ENCODE data around the gene TIAL1. TPM values are rescaled to one million over a fixed set of nuclear protein-coding genes. Genes with fewer than 3 reads are reported as not detected.
"Not testable (repeated sequence)": the region's sequence is repeated elsewhere in the genome, so short reads cannot be mapped to it uniquely, and the experiment has no call there.

The TIAL1 gene
- total RNA-seq, 1 donor from 2014 or later, result 38.3 TPM

GRCh38 chr10:119611433-119611832, 14.7 kb upstream of the TIAL1 start:
- no peak for DNase-seq

- no peak for DNase-seq
Measured at GRCh38 chr10:119609516-119609915, 12.8 kb upstream of the TIAL1 start.

DNA sequence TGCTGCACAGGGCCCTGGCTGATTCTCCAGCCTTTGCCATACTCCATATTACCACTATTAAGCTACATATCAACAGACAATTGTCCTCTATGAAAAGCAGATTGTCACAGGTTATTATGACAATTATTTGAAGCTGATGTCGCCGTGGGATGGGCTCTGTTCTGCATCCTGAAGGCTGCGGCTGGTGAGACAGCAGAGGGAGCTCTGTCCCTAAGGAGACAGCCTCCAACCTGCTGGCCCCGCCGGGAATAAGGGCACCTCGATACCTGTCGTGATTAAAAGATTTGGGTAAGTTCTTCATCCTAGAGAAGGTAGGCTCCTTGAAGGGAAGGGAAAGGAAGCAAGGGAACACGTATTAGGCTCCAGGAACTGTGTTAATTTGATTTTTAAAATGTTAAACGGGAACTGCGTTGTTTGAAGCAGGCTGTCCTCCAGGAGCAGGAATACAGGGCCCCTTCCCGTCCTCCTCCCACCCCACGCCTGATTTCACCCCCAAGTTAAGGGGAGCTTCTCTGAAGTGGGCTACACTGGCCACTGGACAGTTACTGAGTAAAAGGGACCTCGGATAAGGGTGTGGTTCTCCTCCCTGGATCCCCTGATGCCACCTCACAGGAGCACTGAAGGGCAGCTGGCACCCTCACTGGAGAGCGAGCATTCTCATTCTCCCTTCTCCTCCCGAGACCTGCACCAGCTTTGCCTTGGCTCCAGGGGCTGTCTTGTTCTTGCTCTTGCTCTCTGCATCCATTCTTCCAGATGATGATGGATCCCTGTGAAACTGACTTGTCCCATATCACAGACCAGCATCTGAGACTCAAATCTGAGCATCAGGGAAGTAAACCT, 11.8 kb upstream of the TIAL1 start:
- DNase-seq, result peak; percentile 70

DNA sequence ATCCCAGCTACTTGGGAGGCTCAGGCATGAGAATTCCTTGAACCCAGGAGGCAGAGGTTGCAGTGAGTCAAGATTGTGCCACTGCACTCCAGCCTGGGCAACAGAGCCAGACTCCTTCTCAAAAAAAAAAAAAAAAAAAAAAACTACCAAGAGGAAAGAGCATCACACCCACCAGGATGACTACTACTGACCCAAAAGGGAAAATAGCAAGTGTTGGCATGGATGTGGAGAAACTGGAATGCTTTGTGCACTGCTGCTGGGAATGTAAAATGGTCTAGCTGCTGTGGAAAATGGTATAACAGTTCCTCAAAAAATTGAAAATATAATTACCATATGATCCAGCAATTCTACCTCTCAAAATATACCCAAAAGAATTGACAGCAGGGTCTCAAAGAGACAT, 7.7 kb upstream of the TIAL1 start:
- no peak for DNase-seq

DNA sequence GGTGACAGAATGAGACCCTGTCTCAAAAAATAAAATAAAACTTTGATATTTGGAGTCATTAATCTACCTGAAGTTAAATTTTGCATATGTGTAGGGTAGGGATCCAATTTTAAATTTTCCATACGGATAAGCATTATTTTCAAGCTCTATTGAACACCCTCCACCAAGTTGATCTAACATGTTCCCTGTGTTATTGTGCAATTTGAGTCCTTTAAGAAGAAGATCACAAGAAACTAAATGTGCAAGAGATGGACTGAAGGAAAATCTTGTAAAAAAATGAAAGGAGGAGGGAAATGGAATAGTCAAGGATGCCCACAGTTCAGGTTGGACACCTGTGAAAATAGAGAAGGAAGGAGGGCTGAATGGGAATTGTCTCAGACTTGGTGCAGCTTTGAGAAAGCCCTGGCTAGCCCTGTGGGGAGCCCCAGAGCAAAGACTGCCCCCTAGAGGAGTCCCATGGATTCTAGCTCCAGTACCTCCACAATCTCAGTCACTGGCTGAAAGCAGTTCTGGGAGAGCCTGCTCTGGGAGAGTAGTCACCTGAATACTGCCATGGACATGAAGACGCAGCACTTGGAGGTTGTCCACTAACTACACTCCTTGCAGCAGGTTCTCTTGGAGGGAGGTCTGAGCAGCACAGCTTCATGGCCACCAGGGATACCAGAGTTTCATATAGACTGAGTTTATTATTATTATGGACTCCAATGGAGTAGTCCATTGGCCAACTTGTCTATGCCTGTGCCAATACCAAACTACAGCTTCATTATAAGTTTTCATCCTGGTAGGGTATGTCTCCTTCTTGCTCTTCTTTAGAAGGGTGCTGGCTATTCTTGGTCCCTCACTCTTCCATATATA, 5.7 kb upstream of the TIAL1 start:
- peak; percentile 66 for DNase-seq

- DNase-seq, result no peak
Measured at GRCh38 chr10:119598397-119598796, 1.6 kb upstream of the TIAL1 start.

- DNase-seq, result no peak
Measured at GRCh38 chr10:119597405-119598186, 832 bp upstream of the TIAL1 start.

- DNase-seq, result peak; percentile 59
Measured at GRCh38 chr10:119595676-119596515, 868 bp downstream of the TIAL1 start.

GRCh38 chr10:119595134-119595675, 1.6 kb downstream of the TIAL1 start:
- DNase-seq, result no peak

DNA sequence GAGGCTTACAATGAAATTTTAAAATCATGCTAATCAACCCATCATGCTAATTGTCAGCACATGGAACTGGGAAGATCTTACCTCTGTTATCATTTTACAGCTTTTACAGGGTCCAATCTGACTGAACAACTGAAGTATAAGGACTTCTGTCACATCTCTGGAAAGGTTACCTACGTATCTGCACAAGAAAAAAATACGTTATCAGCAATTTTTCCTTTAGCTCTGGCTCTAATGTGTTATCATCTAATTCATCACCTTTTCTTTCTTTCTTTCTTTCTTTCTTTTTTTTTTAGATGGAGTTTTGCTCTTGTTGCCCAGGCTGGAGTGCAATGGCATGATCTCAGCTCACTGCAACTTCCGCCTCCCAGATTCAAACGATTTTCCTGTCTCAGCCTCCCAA, 8.7 kb downstream of the TIAL1 start:
- no peak for DNase-seq

DNA sequence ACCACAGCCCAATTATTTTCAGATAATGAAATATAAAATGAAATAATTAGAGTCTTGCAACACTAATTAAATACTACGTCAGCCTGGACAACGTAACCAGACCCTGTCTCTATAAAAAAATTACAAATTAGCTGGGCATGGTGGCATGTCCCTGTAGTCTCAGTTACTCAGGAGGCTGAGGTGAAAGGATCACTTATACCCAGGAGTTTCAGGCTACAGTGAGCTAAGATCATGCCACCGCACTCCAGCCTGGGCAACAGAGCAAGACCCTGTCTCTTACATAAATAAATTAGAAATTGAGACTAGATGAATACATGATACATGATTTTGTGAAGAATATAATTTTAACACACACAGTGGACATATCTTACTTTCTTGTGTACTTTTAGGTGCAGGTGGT, 18.4 kb downstream of the TIAL1 start:
- DNase-seq, result no peak

GRCh38 chr10:119575991-119576390, 20.8 kb downstream of the TIAL1 start:
- no peak for DNase-seq

- DNase-seq, result peak; percentile 43
Measured at GRCh38 chr10:119575506-119575905, 21.3 kb downstream of the TIAL1 start.

DNA sequence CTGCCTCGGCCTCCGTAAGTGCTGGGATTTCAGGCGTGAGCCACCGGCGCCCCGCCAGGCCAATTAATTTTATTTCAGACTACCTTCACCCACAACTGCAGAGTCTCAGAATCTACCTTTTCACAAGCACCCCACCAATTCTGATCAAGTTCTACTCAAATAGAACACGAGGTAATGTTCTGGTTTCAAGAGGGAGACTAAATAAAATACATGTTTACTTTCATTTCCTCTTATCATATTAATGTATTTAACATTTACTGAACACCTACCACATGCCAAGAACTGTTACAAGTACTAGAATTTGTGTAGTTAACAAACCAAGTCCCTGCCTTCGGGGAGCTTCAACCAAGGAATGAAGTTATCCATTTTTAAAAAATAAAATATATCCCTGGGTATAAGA, 28.8 kb downstream of the TIAL1 start:
- DNase-seq, result no peak

DNA sequence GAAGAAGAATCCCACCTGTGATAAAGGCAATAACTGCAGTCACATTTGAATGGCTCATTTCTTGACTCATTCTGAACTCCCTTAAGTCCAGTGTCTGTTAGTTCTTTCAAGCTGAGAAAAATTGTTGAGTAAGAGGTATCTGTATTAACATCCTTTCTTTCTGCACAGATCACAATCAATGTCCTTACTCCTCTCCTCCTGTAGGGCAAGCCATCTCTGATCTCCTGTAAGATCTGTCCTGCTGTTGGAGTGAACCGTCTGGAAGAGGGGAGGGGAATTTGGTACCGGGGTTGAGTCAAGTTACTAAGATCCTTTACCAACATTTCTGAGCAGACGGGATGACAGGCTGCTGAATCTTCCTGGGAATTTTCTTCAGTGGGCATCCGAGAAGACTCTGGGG, 34.7 kb downstream of the TIAL1 start:
- no peak for DNase-seq

DNA sequence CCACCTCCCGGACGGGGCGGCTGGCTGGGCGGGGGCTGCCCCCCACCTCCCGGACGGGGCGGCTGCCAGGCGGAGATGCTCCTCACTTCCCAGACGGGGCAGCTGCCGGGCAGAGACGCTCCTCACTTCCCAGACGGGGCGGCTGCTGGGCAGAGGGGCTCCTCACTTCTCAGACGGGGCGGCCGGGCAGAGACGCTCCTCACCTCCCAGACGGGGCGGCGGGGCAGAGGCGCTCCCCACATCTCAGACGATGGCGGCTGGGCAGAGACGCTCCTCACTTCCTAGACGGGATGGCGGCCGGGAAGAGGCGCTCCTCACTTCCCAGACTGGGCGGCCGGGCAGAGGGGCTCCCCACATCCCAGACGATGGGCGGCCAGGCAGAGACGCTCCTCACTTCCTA, 37.3 kb downstream of the TIAL1 start:
- not testable (repeated sequence) for DNase-seq

DNA sequence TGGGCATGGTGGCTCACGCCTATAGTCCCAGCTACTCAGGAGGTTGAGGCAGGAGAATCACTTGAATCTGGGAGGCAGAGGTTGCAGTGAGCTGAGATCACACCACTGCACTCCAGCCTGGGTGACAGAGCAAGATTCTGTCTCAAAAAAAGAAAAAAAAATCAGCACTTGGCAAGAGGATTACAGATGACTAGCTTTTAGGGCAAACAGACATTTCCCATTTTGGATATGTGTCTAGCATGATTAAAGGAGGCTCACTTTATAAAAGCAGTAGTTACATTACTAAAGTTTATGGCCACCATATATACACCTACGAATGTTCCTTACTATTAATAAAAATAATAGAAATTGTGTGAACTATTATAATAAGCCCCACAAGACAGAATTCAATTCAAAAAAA, 40.7 kb downstream of the TIAL1 start:
- DNase-seq, result not testable (repeated sequence)

- no peak for DNase-seq
Measured at GRCh38 chr10:119555178-119555784, 41.5 kb downstream of the TIAL1 start.

DNA sequence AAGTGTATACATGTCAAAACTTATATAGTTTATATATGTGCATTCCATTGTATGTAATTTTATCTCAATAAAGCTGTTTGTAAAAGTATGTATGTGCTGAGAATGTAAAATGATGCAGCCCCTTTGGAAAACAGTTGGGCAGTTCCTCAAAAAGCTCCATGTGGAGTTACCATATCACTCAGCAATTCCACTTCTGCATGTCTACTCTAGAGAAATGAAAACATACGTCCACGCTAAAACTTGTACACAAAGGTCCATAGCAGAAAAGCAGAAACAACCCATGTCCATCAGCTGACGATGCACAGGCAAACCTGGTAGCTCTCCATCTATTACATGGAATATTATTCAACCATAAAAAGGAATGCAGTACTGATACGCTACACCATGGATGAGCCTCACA, 45.9 kb downstream of the TIAL1 start:
- DNase-seq, result no peak

- no peak for DNase-seq
Measured at GRCh38 chr10:119549247-119549999, 47.3 kb downstream of the TIAL1 start.

DNA sequence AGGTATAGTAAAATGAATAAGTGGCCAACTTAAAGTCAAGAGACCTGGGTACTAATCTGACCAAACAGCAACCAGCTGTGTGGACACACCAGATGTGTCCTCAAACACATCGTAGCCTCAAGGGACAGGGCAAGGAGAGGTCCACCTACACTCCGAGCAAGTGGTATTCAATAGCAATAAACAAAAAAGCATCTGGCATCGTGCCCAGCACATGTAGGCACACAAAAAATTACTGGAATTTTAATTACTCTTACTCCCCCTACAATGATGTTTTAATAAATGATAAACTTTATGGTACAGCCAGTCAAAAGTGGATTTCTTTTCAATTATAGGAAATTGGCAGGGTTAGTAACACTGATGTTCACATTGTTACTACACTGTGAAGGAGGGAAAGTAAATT, 50.8 kb downstream of the TIAL1 start:
- peak; percentile 39 for DNase-seq

Measured in dermis blood vessel endothelial cell (primary cell).